Measurements from ENCODE around the gene RPS28. TPM values are rescaled to one million over a fixed set of nuclear protein-coding genes. Genes with fewer than 3 reads are reported as not detected.

RPS28 gene
- total and polyA plus RNA-seq, 10 donors, result 356 to 2,442 (median 1,570) TPM

DNA sequence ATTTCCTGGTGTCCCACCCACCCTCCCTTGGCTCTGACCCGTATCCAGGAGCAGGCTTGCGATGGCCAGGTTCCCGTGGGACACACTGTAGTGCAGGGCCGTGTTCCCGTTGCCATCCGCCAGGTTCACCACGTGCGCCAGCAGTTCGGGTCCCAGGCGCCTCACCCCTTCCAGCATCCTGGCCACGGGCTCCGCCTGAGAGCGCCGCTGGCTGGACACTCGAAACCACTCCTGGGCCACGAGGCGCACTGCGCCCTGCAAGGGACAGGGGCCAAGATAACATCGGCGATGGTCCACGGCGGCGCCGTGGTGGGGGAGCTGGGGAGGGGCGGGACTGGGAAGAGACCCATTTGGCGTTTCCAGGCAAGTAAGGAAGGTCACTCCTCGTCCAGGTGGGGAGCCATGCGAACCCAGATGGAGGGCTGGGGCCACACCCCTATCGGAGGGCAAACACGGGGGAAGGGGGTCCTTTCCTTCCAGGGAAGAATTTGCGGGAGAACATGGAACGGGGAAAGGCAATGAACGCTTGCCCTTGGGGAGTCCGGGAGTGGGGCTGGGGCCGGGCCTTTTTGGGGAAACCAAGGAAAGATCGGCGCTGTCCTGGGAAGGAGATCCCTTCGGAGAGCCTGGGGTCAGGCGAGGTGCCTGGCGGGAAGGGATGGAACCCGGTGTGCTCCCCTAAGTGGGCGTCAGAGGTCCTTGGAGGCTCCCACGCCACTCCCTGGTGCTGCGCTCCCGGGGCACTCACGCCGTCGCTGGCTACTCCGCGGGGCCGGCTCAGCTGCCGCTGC lies 11.9 kb downstream of the RPS28 start:
- H3K4me3 ChIP-seq, result no peak overlapping the region
- H3K9me3 ChIP-seq, result no peaks in the 10 kb centered on the region
- H3K4me1 ChIP-seq, result peaks cover 4 to 56% (median 39%) of the 10 kb centered on the region in 6 donors
- 35 to 60% (median 41%) methylated on average over 29 to 52 of the region's 52 CpGs for WGBS, 5 donors
- DNase-seq, result peak; percentile 62
- intact Hi-C loops (cut with DNase I; ENCODE audit: low total_unique reads), result no loop called here
- peak overlapping the region in 1 of 8 donors; percentile 7 for H3K27ac ChIP-seq
- H3K27me3 ChIP-seq (replicated peaks in 1 of 7), result peaks cover 5 to 56% (median 36%) of the 10 kb centered on the region in 7 donors
- TF ChIP-seq, protein P1, sequence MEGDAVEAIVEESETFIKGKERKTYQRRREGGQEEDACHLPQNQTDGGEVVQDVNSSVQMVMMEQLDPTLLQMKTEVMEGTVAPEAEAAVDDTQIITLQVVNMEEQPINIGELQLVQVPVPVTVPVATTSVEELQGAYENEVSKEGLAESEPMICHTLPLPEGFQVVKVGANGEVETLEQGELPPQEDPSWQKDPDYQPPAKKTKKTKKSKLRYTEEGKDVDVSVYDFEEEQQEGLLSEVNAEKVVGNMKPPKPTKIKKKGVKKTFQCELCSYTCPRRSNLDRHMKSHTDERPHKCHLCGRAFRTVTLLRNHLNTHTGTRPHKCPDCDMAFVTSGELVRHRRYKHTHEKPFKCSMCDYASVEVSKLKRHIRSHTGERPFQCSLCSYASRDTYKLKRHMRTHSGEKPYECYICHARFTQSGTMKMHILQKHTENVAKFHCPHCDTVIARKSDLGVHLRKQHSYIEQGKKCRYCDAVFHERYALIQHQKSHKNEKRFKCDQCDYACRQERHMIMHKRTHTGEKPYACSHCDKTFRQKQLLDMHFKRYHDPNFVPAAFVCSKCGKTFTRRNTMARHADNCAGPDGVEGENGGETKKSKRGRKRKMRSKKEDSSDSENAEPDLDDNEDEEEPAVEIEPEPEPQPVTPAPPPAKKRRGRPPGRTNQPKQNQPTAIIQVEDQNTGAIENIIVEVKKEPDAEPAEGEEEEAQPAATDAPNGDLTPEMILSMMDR (IDR thresholded peaks at IDR 0.05 in 8 of 11, conservative IDR thresholded peaks at IDR 0.05 in 3 of 11), result no peak
- TF ChIP-seq POLR2A (IDR thresholded peaks at IDR 0.05) (no peak), POLR2AphosphoS5 (IDR thresholded peaks at IDR 0.05) (peak in 2 of 3 donors; percentile 36 to 38)
- peaks cover 0 to 60% (median 5%) of the 10 kb centered on the region in 6 donors for H3K36me3 ChIP-seq

DNA sequence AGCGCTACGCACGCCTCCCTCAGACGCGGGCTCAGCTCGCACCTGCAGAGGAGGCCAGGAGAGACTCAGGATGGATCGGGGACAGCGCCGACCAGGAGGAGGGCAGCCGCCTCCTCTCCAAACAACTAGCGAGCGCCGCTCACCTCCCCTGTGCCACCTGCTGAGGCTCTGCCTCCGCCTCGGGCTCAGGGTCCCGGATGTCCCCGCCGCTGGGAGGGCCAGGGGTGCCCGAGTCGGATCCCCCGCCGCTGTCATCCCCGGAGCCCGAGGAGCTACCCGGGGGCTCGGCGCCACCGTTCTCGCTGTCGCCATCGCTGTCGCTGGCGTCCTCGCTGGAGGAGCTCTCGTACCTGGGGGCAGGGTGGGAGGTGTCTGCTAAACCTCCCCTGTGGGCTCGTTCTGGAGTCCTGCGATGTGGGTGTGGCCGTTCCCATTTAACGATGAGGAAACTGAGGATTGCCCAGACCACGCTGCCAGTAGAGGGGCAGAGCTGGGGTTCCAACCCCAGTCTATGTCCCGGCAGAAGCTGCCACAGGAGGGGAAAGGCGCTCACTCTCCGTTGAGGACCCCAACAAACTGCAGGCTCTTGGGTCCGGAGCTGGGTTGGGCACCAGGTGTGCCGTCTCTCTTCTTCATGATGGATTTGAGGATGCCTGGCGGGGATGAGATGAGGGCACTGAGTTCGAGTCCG lies 12.6 kb downstream of the RPS28 start:
- WGBS, 5 donors, result 20 to 58% (median 40%) methylated on average over 32 to 48 of the region's 48 CpGs
- H3K4me1 ChIP-seq, result peaks cover 4 to 60% (median 41%) of the 10 kb centered on the region in 6 donors
- H3K36me3 ChIP-seq, result peaks cover 0 to 54% (median 5%) of the 10 kb centered on the region in 6 donors
- no peak for TF ChIP-seq POLR2AphosphoS5 (IDR thresholded peaks at IDR 0.05)
- TF ChIP-seq, protein P1 (IDR thresholded peaks at IDR 0.05 in 8 of 11, conservative IDR thresholded peaks at IDR 0.05 in 3 of 11), result no peak
- TF ChIP-seq POLR2A (IDR thresholded peaks at IDR 0.05), result no peak
- peak overlapping the region in 2 of 8 donors; percentile 42 to 71 for H3K4me3 ChIP-seq
- H3K27ac ChIP-seq, result no peak overlapping the region
- no peaks in the 10 kb centered on the region for H3K9me3 ChIP-seq
- H3K27me3 ChIP-seq (replicated peaks in 1 of 7), result peaks cover 5 to 58% (median 36%) of the 10 kb centered on the region in 7 donors
- peak; percentile 54 for DNase-seq
- intact Hi-C loops (cut with DNase I; ENCODE audit: low total_unique reads), result no loop called here

DNA sequence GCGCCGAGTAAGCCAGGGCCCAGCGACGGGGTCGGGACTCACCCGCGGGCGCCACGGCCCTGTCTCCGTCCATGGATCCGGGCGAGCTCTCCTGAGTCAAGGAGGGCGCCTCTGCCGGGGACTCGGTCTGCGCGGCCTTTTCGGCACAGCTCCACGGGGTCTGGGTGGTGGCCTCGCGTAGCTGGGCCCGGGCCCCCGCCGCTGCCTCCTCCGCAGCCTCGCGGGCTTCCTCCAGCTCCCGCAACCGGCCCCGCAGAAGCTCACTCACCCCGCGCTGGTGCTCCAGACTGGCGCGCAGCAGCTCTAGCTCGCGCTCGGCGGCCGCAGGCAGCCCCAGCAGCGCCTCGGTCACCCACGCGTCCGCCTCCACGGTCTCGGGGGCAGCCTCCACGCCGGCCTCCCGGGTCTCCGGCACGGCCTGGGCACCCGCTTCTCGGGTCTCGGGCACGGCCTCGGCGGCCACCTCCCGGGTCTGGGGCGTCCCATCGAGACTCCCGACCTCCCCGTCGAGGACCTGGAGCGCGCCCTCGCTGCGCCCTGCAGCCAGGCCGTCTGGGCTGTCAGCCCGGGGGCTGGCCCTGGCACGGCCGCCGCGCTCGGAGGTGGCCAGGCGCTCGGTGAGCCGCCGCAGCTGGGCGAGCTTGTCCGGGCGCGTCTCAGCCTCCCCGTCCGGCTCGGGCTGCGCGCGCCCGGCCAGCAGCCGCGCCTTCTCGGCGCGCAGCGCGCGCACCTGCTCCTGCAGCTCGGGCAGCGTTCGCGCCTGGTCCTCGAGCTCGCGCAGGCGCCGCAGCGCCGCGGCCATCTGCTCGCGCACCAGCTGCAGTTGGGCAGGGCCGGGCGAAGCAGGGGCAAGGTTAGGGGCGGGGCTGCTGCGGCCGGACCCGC lies 13.4 kb downstream of the RPS28 start:
- peaks cover 5 to 58% (median 36%) of the 10 kb centered on the region in 7 donors for H3K27me3 ChIP-seq (replicated peaks in 1 of 7)
- intact Hi-C loops (cut with DNase I; ENCODE audit: low total_unique reads), result no loop called here
- peak; percentile 77 for DNase-seq
- H3K4me3 ChIP-seq, result peak overlapping the region in 6 of 8 donors; percentile 22 to 71 (median 37)
- peaks cover 4 to 68% (median 45%) of the 10 kb centered on the region in 6 donors for H3K4me1 ChIP-seq
- peak overlapping the region in 1 of 8 donors; percentile 11 for H3K27ac ChIP-seq
- peaks cover 0 to 49% (median 5%) of the 10 kb centered on the region in 6 donors for H3K36me3 ChIP-seq
- WGBS, 5 donors, result 14 to 33% (median 27%) methylated on average over 46 to 117 of the region's 117 CpGs
- TF ChIP-seq POLR2A (IDR thresholded peaks at IDR 0.05) (no peak), POLR2AphosphoS5 (IDR thresholded peaks at IDR 0.05) (no peak)
- TF ChIP-seq, protein P1 (IDR thresholded peaks at IDR 0.05 in 8 of 11, conservative IDR thresholded peaks at IDR 0.05 in 3 of 11), result no peak
- H3K9me3 ChIP-seq, result no peaks in the 10 kb centered on the region

Measured in spleen (tissue), 11 donors.